LNCaP clone FGC (cell line): Measurements from ENCODE around the gene C9orf152.
"Not testable (repeated sequence)": the region's sequence is repeated elsewhere in the genome, so short reads cannot be mapped to it uniquely, and the experiment has no call there.

Experiments
- DNase-seq: peaks from one replicate; pipeline ENCODE4 v3.0.0-alpha.2; 2011; ENCODE audit warnings: low read depth
- H3K4me3 ChIP-seq: 2 replicates; pipeline ENCODE4 v1.5.1; 2011; ENCODE audit warnings: mild to moderate bottlenecking, low read depth, low read length, control low read depth
- CTCF ChIP-seq: IDR thresholded peaks from 2 replicates; pipeline ENCODE4 v1.5.1; 2012; ENCODE audit warnings: mild to moderate bottlenecking; ENCODE audit not compliant: control insufficient read depth, insufficient read depth; ENCODE audit errors: extremely low read depth

The C9orf152 gene

DNA sequence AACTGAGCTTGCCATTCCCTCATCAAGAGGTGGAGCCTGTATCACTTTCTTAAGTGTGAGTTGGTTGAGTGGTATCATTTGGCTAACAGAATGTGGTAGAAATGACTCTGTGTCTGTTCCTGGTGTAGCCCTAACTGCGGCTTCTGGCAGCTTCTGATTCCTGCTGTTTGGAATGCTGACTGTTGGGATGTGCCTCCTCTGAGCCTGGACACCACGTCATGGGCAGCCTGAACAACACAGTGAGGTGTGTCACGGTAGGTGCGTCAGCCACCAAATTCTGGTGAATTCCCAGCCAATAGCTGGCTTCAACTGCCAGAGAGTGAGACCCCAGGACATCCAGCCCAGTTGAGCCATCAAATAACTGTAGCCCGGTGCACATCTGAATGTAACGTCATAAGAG lies 6.1 kb upstream of the C9orf152 start:
- TF ChIP-seq CTCF: no peak
- no peak overlapping the region for H3K4me3 ChIP-seq

DNA sequence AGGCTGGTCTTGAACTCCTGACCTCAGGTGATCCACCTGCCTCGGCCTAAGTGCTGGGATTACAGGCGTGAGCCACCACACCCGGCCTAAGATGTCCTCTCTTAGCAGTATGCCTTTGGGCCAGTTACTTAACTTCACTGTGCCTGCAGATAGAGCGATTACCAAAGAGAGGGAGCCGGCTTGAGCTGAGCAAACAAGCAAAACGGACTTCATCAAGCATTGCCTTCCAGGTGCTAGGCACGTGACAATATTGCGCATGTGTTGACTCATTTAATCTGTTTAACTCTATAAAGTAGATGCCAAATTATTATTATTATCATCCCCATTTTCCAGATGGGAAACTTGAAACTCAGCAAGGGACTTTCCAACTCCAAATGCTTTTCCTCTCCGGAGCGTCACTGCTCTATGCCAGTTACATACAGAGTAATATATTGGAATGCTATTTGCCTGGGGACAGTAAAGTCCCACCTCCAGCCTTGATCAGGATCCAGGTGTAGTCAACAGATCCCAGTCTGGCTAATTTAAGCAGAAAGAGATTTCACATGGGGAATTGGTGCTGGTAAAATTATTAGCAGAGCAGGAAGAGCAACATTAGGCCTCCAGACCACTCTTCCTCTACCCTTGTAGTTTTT lies 5.6 kb upstream of the C9orf152 start:
- DNase-seq: no peak
- TF ChIP-seq CTCF: no peak
- no peak overlapping the region for H3K4me3 ChIP-seq

More for the DNA sequence above, 6.1 kb upstream of the C9orf152 start:
- no peak for DNase-seq

- no peak for TF ChIP-seq CTCF
- peak; percentile 99 for DNase-seq
- peak overlapping the region; percentile 56 for H3K4me3 ChIP-seq
These were observed 803 bp downstream of the C9orf152 start for GRCh38 chr9:110207071-110207641.

GRCh38 chr9:110206389-110206788 lies 1.6 kb downstream of the C9orf152 start:
- H3K4me3 ChIP-seq: peak overlapping the region; percentile 56
- DNase-seq: no peak
- no peak for TF ChIP-seq CTCF

- DNase-seq: not testable (repeated sequence)
These were observed 2.3 kb downstream of the C9orf152 start for GRCh38 chr9:110205612-110206011.

DNA sequence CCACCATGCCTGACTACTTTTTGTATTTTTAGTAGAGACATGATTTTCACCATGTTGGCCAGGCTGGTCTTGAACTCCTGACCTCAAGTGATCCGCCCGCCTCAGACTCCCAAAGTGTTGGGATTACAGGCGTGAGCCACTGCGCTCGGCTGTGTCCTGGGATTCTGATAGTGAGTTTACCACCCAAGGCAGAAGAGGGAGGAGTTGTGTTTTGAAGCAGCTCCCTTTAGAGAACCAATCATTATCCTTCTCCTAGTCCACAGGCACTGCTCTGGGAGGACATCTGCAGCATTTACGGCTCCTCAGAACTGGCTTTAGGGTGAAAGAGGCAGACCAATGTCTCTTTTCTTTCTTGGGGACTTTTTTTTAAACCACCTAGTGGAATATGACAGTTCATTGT lies 5.7 kb downstream of the C9orf152 start:
- H3K4me3 ChIP-seq: no peak overlapping the region
- DNase-seq: no peak
- no peak for TF ChIP-seq CTCF

More at GRCh38 chr9:110205612-110206011, 2.3 kb downstream of the C9orf152 start:
- not testable (repeated sequence) for H3K4me3 ChIP-seq

DNA sequence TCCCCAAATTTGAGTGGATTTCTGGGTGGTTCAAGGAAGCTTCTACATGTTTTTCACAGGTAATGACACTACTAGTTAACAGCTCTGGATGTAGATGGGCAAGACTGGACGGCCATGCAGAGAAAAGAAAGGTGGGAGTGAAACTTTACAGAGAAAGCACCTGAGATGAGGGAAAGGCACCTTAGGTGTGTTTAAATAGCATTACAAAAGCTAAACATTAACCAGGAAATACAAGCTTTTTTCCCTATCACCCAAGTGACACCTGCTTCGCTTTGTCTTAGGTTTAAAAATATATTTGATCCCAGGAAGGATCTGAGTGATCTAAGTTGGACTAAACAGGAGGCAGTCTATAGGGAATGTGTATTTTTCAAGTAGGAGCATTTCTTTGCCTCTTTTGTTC lies 8.3 kb downstream of the C9orf152 start:
- no peak for DNase-seq
- no peak overlapping the region for H3K4me3 ChIP-seq
- TF ChIP-seq CTCF: no peak
